HepG2 (cell line): ENCODE measurements around the gene FNDC7. TPM values are rescaled to one million over a fixed set of nuclear protein-coding genes. Genes with fewer than 3 reads are reported as not detected.

Source experiments
- ATF1 ChIP-seq: IDR thresholded peaks from 2 replicates; pipeline ENCODE4 v1.6.1; 2016; ENCODE audit warnings: mild to moderate bottlenecking, control low read depth
- CC2D1A ChIP-seq: sonication (generic); formaldehyde crosslinking; IDR thresholded peaks from 2 replicates; pipeline ENCODE4 v1.8.1; 2023; ENCODE audit warnings: mild to moderate bottlenecking, missing genetic modification reagents
- CCDC6 ChIP-seq: sonication (generic); formaldehyde crosslinking; IDR thresholded peaks from 2 replicates; pipeline ENCODE4 v1.8.1; 2022; ENCODE audit warnings: mild to moderate bottlenecking, missing genetic modification reagents, moderate library complexity
- DNMT1 ChIP-seq: sonication (generic); formaldehyde crosslinking; IDR thresholded peaks from 2 replicates; pipeline ENCODE4 v1.5.1; 2020; ENCODE audit warnings: mild to moderate bottlenecking, missing genetic modification reagents
- HINFP ChIP-seq: sonication (generic); formaldehyde crosslinking; IDR thresholded peaks from 2 replicates; pipeline ENCODE4 v1.4.0; 2020; ENCODE audit warnings: low read depth, mild to moderate bottlenecking, missing genetic modification reagents
- KDM4B ChIP-seq: sonication (generic); formaldehyde crosslinking; IDR thresholded peaks from 2 replicates; pipeline ENCODE4 v1.4.0; 2020; ENCODE audit warnings: missing genetic modification reagents
- NFYB ChIP-seq: sonication (generic); formaldehyde crosslinking; IDR thresholded peaks from 2 replicates; pipeline ENCODE4 v1.4.0; 2020; ENCODE audit warnings: missing genetic modification reagents
- ZBTB10 ChIP-seq: sonication (generic); formaldehyde crosslinking; IDR thresholded peaks from 2 replicates; pipeline ENCODE4 v1.4.0; 2020; ENCODE audit warnings: missing genetic modification reagents, borderline replicate concordance
- ZNF138 ChIP-seq: sonication (generic); formaldehyde crosslinking; IDR thresholded peaks from 2 replicates; pipeline ENCODE4 v1.5.0; 2020; ENCODE audit warnings: mild to moderate bottlenecking, low read depth, missing genetic modification reagents
- ZNF143 ChIP-seq: sonication (generic); formaldehyde crosslinking; IDR thresholded peaks from 2 replicates; pipeline ENCODE4 v1.4.0; 2020; ENCODE audit warnings: missing genetic modification reagents
- ZNF17 ChIP-seq: sonication (generic); formaldehyde crosslinking; IDR thresholded peaks from 2 replicates; pipeline ENCODE4 v1.5.0; 2020; ENCODE audit warnings: mild to moderate bottlenecking, missing genetic modification reagents
- ZNF318 ChIP-seq: sonication (generic); formaldehyde crosslinking; IDR thresholded peaks from 2 replicates; pipeline ENCODE4 v1.4.0; 2020; ENCODE audit warnings: mild to moderate bottlenecking, missing genetic modification reagents
- ZNF891 ChIP-seq: sonication (generic); formaldehyde crosslinking; IDR thresholded peaks from 2 replicates; pipeline ENCODE4 v1.5.0; 2020; ENCODE audit warnings: mild to moderate bottlenecking, missing genetic modification reagents
- polyA plus RNA-seq, 8 experiments: library from polyadenylated mRNA; depleted of rRNA in 3 of 8; stranded (reverse) in 7 of 8; unstranded in 1 of 8; fragments of >200 nt; fragmentation: Illumina TruSeq in 4 of 8; extraction: Trizol in 4 of 8; gene quantifications; 2 replicates each; pipeline versions ENCODE4 v1.2.1 to v1.2.3, GENCODE V29; 2011 to 2016; ENCODE audit warnings: low read depth in 4 of 8, missing spikeins in 1 of 8, mixed read lengths in 1 of 8; ENCODE audit not compliant: insufficient read depth in 1 of 8
- total RNA-seq, 5 experiments: library from RNA; depleted of rRNA; stranded (reverse); fragments of >200 nt; fragmentation: Illumina TruSeq; extraction: Trizol; gene quantifications; 2 replicates each; pipeline ENCODE4 v1.2.3, GENCODE V29; 2016; ENCODE audit warnings: low read depth in 1 of 5
- TF ChIP-seq, protein P1 (sequence below): sonication (generic); formaldehyde crosslinking; IDR thresholded peaks from 2 replicates; pipeline ENCODE4 v1.5.0; 2020; ENCODE audit warnings: mild to moderate bottlenecking, missing genetic modification reagents

Gene FNDC7
- total and polyA plus RNA-seq, 2 of the 13 experiments (the other 11 are each of a cell fraction or from before 2014, with no cell fraction given): 0.03 TPM; not detected in 1

GRCh38 chr1:108746382-108747170, 33.9 kb downstream of the FNDC7 start, which contains the start of gene STXBP3 (continued):
- TF ChIP-seq, protein P1, sequence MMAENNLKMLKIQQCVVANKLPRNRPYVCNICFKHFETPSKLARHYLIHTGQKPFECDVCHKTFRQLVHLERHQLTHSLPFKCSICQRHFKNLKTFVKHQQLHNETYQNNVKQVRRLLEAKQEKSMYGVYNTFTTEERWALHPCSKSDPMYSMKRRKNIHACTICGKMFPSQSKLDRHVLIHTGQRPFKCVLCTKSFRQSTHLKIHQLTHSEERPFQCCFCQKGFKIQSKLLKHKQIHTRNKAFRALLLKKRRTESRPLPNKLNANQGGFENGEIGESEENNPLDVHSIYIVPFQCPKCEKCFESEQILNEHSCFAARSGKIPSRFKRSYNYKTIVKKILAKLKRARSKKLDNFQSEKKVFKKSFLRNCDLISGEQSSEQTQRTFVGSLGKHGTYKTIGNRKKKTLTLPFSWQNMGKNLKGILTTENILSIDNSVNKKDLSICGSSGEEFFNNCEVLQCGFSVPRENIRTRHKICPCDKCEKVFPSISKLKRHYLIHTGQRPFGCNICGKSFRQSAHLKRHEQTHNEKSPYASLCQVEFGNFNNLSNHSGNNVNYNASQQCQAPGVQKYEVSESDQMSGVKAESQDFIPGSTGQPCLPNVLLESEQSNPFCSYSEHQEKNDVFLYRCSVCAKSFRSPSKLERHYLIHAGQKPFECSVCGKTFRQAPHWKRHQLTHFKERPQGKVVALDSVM: peak; percentile 60; the same call in 1 of the 2 replicates
- TF ChIP-seq ZNF138 (CRISPR knock-in tag) (0 out of 2 replicates have a peak, but pooled peaks have one; percentile 14), DNMT1 (CRISPR knock-in tag) (no peak), ZNF318 (CRISPR knock-in tag) (no peak), NFYB (CRISPR knock-in tag) (no peak; the same call in 1 of the 2 replicates), CCDC6 (CRISPR knock-in tag) (no peak), ZNF891 (CRISPR knock-in tag) (peak; percentile 58; the same call in 1 of the 2 replicates), ZNF17 (CRISPR knock-in tag) (peak; percentile 74; the same call in 1 of the 2 replicates), KDM4B (CRISPR knock-in tag) (peak; percentile 85; the same call in 1 of the 2 replicates), ATF1 (CRISPR knock-in tag) (peak; percentile 92), HINFP (CRISPR knock-in tag) (peak; percentile 22; the same call in 1 of the 2 replicates), ZBTB10 (CRISPR knock-in tag) (peak; percentile 83), CC2D1A (CRISPR knock-in tag) (no peak), ZNF143 (CRISPR knock-in tag) (peak; percentile 55; the same call in 1 of the 2 replicates)
